ENCODE data around the gene IRAK2.

- TF ChIP-seq POLR2A (IDR thresholded peaks at IDR 0.05) (no peak), CTCF (IDR thresholded peaks at IDR 0.05) (no peak)
These were observed 89.0 kb downstream of the IRAK2 start for GRCh38 chr3:10253731-10254130.

Measured in uterus (tissue), 2 donors.